ENCODE measurements around the gene TMEM238.

Gene TMEM238

DNA sequence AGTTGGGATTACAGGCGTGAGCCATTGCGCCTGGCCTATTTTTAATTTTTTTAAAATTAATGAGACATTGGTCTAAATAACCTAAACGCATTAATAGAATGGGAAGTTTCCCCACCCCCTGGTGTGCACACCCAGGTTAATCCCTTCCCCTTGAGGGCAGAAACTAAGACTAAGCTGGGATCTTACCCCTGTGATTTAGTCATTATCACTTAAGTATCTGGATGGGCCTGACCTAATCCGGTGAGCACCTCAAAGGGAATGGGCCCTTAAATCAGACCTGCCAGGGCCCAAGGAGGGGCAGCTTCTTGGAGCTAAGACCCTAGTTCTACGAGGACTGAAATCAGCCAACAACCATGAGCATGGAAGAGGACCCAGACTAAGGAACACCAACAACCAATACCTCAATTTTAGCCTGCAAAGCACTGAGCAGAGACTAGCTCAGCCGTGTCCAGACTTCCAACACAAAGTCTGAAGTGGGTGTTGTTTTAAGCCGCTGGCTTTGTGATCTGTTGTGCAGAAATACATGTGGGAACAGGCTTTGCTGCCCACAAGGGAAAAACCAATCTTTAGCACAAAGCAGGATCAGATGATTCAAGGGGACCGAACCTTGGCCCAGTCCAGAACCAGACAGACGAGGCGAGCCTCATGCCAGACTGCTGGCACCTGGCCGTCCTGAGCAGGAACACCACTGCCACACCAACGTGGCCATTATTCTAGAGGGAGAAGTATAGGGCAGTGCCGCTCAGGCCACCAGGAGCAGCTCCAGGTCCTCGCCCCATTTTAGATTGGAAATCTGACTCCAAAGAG lies 16.4 kb upstream of the TMEM238 start:
- DNase-seq: no peak

DNA sequence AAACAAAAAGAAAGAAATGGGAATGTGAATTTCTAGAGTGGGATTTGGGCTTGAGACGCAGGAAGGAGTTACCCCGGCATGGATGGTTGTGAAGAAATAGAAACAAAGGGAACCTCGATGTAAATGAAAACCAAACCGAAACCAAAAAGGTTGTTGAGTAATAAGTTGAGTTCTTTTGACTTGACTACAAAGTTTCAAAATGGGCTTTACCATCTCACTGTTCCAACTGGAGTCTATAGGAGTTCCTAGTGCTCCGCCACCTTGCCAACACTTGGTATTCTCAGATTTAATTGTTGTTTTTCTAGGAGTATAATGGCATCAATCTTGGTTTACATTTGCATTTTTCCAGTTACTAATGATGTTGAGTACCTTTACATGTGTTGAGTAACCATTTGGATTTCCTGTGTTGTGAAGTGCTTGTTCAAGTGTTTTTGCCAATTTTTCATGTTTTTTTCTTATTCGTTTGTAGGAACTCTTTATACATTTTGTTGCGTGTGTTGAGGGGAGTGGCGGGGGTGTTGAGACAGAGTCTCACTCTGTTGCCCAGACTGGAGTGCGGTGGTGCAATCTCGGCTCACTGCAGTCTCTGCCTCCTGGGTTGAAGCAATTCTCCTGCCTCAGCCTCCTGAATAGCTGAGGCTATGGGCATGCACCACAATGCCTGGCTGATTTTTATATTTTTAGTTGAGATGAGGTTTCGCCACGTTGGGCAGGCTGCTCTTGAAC lies 14.3 kb upstream of the TMEM238 start:
- no peak for DNase-seq

DNA sequence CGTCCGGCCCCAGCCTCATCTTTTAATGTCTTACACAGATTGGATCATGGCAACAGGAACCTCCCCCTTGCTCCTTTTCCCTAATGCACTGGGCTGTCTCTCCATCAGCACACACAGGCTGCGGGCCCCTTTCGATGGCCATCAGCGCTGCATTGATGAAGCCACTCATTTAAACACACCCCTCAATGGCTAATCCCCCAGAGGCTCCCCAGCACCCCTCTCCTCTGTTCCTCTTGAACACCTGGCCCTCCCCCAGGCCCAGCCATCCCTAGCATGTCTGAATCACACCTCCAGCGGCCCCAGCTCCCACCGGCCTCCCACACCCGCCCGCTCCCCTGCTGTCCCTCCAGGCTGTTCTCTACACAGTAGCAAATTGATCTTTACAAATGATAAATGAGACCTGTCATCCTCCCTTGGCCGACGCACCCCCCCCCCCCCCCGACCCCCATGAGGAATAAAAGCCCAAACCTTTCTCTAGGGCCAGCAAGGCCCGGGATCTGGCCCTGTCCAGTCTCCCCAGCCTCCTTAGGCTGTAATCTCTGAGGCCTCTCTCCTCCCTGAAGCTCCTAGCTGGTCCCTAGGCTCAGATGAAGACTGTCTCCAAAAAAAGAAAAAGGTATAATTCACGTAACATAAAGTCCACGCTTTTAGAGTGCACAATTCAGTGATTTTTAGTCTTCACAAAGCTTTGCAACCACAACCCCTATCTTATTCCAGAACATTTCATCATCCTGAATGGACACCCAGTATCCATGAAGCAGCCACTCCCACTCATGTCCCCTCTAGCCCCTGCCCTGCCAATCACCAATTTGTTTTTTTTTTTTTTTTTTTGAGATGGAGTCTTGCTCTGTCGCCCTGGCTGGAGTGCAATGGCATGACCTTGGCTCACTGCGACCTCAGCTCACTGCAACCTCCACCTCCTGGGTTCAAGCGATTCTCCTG lies 9.0 kb upstream of the TMEM238 start:
- no peak for DNase-seq

DNA sequence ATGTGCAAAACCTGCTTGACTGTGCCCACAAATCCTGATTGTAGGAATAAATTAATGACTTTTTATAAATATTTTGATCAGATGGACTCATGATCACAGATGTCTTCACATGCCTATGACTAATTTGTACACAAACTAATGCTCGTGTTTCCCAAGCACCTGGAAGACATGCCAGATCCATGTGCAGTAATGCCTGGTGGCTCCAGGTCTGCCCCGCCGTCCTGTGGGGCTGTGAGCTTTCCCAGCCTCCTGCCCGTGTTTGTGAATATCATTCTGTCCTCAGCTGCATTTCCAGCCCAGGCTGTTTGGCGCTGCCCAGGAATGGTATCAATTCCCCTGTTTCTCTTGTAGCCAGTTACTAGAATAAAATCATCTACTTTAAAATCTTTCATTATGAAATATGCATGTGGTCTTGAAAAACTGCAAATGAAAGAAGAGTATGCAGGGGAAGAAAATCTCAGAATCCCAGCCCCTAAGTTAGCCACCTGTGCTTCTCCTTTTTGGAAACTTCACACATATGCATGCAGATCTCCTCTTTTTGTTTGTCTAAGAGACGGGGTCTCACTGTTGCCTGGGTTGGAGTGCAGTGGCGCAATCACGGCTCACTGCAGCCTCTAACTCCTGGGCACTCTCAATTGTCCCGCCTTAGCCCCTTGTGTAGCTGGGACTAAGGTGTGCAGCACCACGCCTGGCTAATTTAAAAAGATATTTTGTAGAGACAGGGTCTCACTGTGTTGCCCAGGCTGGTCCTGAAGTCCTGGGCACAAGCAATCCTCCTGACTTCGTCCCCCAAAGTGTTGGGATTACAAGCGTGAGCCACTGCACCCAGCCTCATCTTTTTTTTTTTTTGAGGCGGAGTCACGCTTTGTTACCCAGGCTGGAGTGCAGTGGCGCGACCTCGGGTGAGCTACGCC lies 7.9 kb upstream of the TMEM238 start:
- DNase-seq: no peak

DNA sequence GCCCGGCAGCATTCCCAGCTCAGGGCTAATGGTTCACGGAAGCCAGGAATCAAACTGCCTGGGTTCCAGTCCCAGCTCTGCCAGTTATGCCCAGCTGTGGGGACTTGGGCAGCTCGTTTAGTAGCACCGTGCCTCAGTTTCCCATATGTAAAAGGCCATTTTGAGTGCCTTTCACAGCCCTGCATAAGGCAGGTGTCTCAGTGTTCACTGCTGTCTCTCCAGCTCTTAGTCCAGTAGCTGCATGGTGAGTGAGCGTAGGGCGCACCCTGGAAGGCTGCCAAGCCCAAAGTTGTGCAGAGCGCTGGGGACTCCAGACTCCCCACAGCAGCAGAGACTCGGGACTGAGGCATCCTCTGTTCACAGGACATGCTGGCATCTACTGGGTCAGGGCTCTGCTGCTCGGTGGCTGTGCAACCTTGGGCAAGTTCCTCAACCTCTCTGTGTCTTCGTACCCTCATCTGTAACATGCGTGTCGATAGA lies 7.1 kb upstream of the TMEM238 start:
- DNase-seq: no peak

DNA sequence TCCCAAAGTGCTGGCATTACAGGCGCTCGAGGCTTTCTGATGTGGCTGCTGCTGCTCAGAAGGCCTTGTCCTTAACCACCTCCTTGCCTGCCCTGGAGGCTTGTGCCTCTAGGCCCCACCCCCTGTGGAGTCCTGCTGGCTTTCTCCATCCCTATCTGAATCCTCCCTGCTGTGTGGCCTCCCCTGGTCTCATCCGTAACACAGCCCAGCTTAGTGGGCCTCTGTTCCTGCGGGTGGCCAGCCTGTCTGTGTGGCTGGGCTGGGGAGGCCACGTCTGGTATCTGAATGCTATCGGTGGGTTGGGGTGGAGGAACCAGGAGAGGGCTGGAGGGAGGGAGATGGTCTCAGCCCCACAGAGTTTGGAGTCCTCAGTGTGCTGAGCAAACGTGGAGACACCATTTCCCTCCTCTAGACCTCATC lies 6.4 kb upstream of the TMEM238 start:
- no peak for DNase-seq

DNA sequence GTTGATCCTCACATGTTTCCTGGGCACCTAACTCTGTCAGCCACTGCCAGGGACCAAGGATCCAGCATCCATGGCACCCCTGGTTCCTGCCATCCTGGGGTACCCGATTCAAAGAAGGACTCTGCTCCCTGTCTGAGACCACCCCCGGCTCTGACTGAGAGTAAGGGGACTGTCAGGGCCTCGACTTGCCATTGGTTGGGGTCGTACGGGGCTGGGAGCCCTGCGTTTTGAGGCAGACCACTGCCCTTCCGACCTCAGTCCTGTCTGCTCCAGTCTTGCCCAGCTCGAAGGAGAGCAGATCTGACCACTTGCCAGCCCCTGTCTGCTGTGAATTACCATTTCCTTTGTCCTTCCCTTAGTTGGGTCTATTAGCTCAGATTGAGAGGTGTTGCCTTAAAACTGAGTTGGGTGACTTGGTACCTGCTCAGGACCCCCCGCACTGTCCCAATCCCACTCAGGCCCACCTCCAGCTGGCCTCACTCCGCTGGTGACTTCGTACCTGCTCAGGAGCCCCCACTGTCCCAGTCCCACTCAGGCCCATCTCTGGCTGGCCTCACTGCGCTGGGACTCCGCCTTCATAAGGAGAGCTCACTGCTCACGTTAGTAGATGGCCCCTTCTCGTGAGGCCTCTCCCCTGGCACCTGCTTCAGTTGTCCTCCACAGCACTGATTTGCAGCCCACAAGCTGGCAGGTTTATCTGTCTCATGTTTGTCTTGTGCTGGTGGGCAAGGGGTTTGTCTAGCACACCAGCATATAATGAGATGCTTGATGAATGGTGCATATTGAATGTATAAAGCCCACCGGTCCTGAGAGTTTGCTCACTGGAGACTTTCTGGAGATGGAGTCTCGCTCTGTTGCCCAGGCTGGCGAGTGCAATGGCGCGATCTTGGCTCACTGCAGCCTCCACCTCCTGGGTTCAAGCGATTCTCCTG lies 5.6 kb upstream of the TMEM238 start:
- no peak for DNase-seq

DNA sequence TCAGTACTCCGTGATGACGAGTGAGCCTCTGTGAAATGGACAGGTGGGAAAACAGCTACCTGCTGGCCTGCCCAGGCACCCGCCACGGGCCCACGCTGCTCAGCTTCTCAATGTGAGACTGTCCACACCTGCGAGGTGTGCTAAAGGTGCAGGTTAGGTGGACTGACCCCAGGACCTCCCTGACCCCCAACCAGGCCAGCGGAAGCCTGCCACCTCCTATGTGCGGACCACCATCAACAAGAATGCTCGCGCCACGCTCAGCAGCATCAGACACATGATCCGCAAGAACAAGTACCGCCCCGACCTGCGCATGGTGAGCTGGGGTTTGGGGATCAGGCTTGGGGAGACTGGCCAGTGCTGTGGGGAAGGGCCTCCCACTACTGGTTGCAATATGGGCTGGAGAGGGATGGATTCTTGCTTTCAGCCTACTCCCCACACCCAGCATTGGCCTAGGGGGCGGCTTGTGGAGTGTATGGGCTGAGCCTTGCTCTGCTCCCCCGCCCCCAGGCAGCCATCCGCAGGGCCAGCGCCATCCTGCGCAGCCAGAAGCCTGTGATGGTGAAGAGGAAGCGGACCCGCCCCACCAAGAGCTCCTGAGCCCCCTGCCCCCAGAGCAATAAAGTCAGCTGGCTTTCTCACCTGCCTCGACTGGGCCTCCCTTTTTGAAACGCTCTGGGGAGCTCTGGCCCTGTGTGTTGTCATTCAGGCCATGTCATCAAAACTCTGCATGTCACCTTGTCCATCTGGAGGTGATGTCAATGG lies 3.8 kb upstream of the TMEM238 start:
- DNase-seq: no peak

DNA sequence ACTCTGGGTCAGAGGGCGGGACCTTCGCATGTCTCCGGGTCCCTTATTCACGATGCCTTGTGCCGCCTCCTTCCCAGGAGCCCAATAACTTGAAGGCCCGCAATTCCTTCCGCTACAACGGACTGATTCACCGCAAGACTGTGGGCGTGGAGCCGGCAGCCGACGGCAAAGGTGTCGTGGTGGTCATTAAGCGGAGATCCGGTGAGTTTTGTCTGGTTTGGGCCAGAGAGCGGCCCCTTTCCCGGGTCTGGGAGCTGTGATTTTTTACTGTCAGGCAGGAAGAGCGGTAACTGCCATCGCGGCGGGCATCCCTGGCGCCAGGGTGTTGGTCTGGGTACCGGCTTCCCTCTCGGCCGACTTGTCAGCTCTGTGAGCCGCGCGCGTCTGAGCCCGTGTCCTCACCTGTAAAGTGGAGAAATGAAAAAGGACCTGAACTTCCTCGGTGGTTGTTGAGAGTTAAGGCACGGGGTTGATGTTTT lies 2.4 kb upstream of the TMEM238 start:
- no peak for DNase-seq

DNA sequence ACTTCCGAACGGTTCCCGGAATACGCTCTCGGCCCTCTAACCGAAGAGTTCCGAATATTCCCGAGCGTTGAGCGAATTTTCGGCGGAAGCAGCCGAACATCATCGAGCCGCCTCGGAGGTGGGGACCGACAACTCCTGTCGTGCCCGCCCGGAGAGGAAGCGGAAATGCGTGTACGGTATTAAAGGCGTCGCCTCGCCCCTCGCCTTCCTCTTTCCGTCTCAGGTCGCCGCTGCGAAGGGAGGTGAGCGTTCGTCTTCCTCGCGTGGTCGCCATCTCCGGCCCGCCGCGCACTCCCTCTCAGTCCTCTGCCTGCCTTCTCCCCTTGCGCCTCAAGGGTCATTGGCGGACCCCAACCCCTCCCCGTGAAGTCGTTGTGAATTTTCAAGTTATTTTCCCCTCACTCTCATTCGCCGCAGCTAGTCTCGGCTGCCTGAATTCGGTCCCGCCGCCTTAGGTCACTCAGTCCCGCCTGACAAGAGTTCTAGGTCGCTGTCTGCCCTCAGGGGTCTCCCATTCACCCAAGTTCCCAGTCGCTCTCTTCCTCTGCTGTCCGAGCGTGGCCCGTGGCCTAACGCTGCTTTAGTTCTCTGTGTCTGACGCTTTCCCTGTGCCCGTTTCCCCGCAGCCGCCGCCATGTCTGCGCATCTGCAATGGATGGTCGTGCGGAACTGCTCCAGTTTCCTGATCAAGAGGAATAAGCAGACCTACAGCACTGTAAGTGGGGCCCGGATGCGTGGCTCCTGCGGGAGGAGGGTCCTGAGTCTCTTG lies 1.8 kb upstream of the TMEM238 start, which contains the start of gene RPL28:
TSS of gene RPL28 (plus strand) at position 209 of the 769 bp plus-strand sequence. CDS start at position 635, 426 bp downstream.
- DNase-seq: peak; percentile 97 to 100 (median 98)

DNA sequence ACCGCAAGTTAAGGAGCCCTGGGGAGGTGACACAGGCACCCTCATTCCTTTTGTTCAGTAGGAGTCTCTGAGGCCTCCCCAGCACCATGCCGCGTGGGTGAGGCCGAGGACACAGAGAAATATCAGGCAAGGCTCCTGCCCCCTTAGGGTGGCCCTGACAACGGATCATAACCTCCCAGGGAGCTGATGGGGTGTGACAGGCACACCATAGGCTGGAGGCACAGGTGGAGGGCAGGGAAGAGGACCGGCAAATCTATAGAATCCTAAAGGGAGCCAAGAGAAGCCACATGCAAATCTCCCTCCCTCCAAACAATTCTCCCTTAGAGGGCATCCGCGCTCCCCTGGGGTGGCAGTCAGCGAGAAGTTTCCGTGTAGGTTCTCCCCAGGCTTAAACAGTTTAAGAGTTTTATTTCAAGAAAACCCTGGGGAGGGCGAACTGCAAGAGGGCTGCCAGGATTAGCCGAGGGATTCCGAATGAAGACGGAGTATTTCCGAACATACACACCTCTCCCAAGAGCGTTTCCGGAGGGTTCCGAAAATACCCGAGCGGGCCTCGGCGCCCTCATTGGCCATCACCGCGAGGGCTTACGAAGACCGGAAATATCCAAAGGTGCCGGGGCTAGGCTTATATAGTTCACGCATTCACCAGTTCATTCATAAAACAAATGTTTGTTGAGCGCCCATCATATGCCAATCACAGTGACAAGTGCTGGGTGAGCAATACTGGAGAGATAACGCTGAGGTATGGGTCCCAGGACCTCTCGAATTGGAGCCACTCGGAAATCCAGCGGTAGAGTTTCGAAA lies 1.0 kb upstream of the TMEM238 start:
- peak; percentile 87 to 100 (median 98) for DNase-seq

DNA sequence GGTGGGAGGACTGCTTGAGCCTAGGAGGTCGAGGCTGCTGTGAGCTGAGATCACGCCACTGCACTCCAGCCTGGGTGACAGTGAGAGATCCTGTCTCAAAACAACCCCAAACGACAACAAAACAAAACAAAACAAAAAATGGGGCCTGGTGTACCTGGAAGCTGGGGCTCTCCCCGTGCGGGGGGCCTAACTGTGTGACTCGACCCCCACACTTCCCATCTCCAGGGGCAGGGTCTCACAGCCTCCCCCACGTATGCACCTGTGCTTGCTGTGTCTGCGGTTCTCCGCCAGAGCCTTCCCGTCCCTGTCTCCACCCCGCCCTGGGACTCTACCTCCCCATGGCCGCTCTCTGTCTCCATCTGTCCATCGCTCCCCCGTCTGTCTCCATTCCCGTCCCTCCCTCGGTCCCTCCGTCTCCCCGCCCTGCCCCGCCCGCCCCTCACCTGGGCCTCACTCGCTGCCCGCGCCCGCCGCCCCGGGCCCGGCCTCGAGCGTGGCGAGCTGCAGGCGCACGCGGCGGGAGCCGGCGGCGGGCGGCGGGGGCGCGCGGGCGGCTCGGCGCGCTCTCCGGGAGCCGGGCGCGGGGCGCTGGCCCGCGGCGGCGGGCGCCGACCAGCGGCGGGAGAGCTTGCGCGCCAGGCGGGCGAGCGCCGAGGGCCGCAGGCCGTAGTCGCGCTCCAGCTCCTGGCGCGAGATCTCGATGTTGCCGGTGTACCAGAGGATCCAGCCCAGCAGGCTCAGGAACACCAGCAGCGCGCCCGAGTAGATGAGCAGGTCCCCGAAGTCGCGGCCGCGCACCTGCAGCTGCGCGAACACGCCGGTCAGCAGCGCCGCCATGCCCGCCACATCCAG lies 587 bp downstream of the TMEM238 start:
- peak in 4 of 6 experiments; percentile 33 to 63 (median 55) for DNase-seq

DNA sequence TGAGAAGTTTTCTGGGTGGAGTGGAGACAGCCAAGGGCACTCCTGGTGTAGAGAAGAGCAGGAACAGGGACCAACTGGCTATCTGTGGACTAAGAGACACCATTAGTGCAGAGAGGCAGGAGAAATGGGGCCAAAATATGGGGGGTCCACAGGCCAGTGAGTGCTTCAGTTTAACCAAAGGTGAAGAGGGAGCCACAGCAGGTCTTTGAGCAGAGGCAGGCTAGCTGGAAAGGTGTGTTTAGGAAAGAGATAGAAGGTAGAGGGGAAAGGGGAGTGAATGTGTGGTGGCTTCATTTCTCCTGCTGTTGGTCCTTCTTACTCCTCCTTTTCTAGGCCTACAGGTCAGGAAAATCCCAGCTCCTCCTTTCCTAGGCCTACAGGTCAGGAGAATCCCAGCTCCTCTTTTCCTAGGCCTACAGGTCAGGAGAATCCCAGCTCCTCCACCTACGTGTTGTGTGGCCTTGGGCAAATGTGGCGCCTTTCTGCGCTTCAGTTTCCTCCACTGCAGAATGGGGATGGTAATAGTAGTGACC lies 1.5 kb downstream of the TMEM238 start:
- no peak for DNase-seq

DNA sequence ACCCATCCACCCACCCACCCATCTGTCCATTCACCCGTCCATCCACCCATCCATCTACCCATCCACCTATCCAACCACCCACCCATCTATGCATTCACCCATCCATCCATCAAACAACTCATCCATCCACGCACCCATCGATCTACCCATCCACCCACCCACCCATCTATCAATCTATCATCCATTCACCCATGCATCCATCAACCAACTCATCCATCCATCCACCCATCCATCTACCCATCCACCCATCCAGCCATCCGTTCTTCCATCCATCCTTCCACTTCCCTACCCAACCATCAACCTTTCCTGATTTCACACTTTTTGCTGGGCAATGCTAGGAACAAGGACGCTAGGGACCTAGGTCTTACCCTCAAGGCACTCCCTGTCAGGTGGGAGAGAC lies 2.1 kb downstream of the TMEM238 start:
- no peak for DNase-seq

DNA sequence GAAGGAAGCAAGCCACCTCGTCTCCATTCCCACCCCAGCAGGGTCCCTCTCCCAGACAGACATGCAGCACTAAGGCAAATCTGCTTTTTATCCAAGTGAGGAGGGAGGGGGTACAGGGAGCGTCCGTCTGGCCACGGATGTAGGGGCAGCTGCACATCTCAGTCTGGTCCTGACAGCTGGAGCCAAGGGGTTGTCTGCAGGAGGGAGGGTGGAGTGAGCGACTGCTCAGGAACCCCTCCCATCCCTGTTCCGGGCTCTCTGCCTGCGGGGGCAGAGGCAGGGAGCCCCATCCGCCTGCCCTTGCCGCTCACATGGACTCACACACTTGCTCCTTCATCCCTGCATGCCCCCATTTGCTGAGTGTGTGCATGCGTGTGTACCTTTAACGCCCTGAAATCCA lies 4.9 kb downstream of the TMEM238 start:
- no peak for DNase-seq

DNA sequence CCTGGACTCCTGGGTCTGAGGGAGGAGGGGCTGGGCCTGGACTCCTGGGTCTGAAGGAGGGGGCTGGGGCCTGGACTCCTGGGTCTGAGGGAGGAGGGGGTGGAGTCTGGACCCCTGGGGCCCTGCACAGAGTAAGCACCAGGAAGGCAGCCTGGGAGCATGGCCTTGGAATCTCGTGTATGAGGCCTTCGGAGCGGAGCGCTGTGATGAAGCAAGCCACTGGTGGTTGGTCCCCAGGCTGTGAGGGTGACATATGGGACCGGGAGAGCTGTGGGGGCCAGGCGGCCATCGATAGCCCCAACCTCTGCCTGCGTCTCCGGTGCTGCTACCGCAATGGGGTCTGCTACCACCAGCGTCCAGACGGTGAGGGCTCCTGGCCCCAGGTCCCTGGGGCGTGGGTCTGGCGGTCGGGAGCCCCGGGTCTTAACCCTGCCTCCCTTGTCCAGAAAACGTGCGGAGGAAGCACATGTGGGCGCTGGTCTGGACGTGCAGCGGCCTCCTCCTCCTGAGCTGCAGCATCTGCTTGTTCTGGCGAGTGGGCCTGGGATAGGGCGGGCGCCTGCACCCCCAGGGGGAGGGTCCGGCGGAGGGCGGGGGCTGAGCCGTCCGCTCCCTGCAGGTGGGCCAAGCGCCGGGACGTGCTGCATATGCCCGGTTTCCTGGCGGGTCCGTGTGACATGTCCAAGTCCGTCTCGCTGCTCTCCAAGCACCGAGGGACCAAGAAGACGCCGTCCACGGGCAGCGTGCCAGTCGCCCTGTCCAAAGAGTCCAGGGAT lies 6.5 kb downstream of the TMEM238 start:
- DNase-seq: no peak
